ENCODE measurements around the gene BBS2.

The BBS2 gene

GRCh38 chr16:56470666-56471065 lies 49.2 kb downstream of the BBS2 start:
- no peak for DNase-seq

- no peak for DNase-seq
Observed at GRCh38 chr16:56470232-56470631, 49.6 kb downstream of the BBS2 start.

- DNase-seq, result no peak
Observed at GRCh38 chr16:56469748-56470147, 50.1 kb downstream of the BBS2 start.

GRCh38 chr16:56468800-56469199 lies 51.0 kb downstream of the BBS2 start:
- DNase-seq, result no peak

- DNase-seq, result no peak
Observed at GRCh38 chr16:56466344-56466743, 53.5 kb downstream of the BBS2 start.

- no peak for DNase-seq
Observed at GRCh38 chr16:56463153-56463552, 56.7 kb downstream of the BBS2 start.

- DNase-seq, result no peak
Observed at GRCh38 chr16:56462064-56462796, 57.6 kb downstream of the BBS2 start.

GRCh38 chr16:56460101-56460500 lies 59.7 kb downstream of the BBS2 start:
- no peak for DNase-seq

GRCh38 chr16:56457927-56458470 lies 61.8 kb downstream of the BBS2 start:
- no peak for DNase-seq

GRCh38 chr16:56451753-56452689 lies 67.8 kb downstream of the BBS2 start:
- DNase-seq, result peak in 1 of 2 donors; percentile 7

- peak; percentile 96 for DNase-seq
Observed at GRCh38 chr16:56450986-56451752, 68.7 kb downstream of the BBS2 start, which contains the start of the genes NUDT21 and OGFOD1. Gene NUDT21 (minus strand): TSS chr16:56451332. CDS start chr16:56451202, 130 bp downstream. Gene OGFOD1 (plus strand): TSS chr16:56451554. CDS start chr16:56451613, 59 bp downstream.

GRCh38 chr16:56450275-56450985 lies 69.4 kb downstream of the BBS2 start:
- peak in 1 of 2 donors; percentile 24 for DNase-seq

- no peak for DNase-seq
Observed at GRCh38 chr16:56448005-56448404, 71.8 kb downstream of the BBS2 start.

GRCh38 chr16:56447286-56447685 lies 72.5 kb downstream of the BBS2 start:
- no peak for DNase-seq

- DNase-seq, result no peak
Observed at GRCh38 chr16:56438038-56438437, 81.8 kb downstream of the BBS2 start.

- DNase-seq, result no peak
Observed at GRCh38 chr16:56436258-56436657, 83.6 kb downstream of the BBS2 start.
